GM13977 (cell line): ENCODE measurements around the gene SNX33.

Source experiments
- DNase-seq: peaks from one replicate; pipeline ENCODE4 v3.0.0; 2012; ENCODE audit warnings: low spot score
- CTCF ChIP-seq: IDR thresholded peaks from 2 replicates; pipeline ENCODE4 v1.5.1; 2012; ENCODE audit warnings: mild to moderate bottlenecking, control low read depth; ENCODE audit not compliant: insufficient read depth; ENCODE audit errors: extremely low read depth, missing control alignments
- in situ Hi-C: fragments of 300-500 bp; cut with MboI; formaldehyde crosslinking; loops from one replicate; pipeline ENCODE4 v1.12.0; 2022; ENCODE audit warnings: low sequenced_read_pairs, low pct_unique_long_range_greater_than_20kb, mixed read lengths, inconsistent platforms; ENCODE audit not compliant: unreplicated experiment

Gene SNX33

GRCh38 chr15:75641603-75642002, 6.1 kb upstream of the SNX33 start:
- in situ Hi-C loops: loop anchor here (25.0 kb wide), 1 partner anchor 279 kb away; the partner anchor contains the start of gene MAN2C1

GRCh38 chr15:75644376-75644775, 3.3 kb upstream of the SNX33 start:
- in situ Hi-C loops: loop anchor here (25.0 kb wide), 1 partner anchor 282 kb away; the partner anchor contains the start of gene MAN2C1
- DNase-seq: no peak
- TF ChIP-seq CTCF: no peak

More at GRCh38 chr15:75641603-75642002, 6.1 kb upstream of the SNX33 start:
- DNase-seq: no peak
- TF ChIP-seq CTCF: no peak

DNA sequence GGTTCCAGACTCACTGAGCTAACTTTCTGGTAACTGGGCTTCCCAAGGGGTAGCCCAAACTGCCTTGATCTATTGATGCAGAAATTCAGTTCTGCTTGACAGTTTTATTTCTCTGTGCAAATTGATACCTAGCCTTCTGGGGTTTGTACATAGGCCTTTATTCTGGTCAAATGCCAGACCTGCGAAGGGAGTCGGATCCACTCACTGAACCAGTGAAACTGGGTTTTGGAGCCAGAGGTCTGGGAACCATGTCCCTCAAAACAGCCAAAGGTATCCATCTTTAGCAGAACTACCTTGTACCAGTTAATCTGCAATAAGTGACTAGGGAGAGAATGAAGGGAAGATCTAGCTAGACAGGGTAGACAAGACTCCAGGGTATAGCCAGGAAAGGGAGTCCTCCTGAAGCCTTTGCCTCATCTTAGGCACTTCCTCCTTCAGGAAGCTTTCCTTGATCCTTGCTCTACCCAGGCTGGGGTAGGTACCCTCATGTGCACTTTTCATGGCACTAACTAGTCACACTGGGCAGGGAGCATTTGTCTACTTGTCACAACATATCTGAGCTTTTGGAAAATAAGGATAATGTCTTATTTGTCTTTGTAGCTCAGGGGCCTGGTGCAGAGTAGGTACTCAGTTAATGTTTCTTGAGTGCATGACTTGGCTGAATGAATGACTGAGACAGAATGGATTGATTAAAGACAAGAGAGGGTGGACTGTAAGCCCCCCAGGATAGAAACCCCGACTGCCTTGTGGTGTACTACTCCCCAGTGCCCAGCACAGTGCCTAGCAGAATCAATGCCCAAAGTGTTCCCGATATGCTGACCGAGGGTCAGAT, 1.4 kb upstream of the SNX33 start:
- in situ Hi-C loops: loop anchor here (25.0 kb wide), 1 partner anchor 284 kb away; the partner anchor contains the start of gene MAN2C1
- TF ChIP-seq CTCF: no peak
- DNase-seq: no peak

GRCh38 chr15:75646944-75647364, 758 bp upstream of the SNX33 start:
- no peak for TF ChIP-seq CTCF
- in situ Hi-C loops: loop anchor here (25.0 kb wide), 1 partner anchor 285 kb away; the partner anchor contains the start of gene MAN2C1
- DNase-seq: peak; percentile 56

DNA sequence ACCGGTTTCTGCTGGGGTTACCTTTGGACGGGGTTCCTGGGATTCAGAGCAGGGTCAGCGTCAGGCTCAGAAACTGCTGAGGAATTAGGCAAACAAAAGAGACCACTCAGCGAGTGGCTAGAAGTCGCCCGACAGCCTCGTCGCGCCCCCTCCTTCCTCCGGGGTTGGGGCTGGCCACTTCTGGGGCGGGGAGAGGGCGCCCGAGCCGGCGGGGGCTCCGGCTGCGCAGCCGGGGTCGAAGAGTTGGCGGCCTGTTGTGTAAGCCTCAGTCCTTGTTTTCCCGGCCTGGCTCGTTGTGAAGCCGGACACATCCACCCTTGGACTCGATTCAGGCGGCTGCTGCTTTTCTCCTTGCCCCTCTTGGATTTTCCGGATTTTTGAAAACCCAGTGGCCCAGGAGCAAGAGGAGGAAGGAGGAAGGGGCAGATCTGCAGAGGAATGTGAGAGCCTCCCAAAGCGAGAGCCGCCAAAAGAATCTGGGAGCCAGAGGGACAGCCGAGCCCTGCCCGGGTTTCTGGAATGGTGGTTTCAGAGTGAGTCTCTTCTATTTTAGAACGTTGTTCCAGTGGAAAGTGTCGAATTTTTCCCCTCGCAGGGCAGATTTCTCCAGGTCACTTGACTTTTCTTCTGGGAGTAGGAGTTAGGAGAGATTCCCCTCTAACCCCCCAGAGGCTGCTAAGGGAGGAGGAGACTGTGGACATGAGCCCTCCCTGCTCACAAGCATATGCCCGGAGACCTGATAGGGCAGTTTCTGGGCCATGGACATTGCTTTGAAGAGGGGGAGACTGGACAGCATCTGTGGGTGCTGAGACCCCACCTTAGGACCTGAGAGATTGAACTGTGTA, 666 bp downstream of the SNX33 start:
- DNase-seq: no peak
- in situ Hi-C loops: loop anchor here (25.0 kb wide), 1 partner anchor 286 kb away; the partner anchor contains the start of gene MAN2C1
- TF ChIP-seq CTCF: no peak

DNA sequence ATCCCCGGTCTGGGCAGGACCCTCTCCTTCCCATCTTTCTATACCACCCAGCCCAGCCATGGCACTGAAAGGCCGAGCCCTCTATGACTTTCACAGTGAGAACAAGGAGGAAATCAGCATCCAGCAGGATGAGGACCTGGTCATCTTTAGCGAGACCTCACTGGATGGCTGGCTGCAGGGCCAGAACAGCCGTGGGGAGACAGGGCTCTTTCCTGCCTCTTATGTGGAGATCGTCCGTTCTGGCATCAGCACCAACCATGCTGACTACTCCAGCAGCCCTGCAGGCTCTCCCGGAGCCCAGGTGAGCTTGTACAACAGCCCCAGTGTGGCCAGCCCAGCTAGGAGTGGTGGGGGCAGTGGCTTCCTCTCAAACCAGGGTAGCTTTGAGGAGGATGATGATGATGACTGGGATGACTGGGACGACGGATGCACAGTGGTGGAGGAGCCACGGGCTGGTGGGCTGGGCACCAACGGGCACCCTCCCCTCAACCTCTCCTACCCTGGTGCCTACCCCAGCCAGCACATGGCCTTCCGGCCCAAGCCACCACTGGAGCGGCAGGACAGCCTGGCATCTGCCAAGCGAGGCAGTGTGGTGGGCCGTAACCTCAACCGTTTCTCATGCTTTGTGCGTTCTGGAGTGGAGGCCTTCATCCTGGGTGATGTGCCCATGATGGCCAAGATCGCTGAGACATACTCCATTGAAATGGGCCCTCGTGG, 1.5 kb downstream of the SNX33 start:
- no peak for TF ChIP-seq CTCF
- in situ Hi-C loops: loop anchor here (25.0 kb wide), 1 partner anchor 287 kb away; the partner anchor contains the start of gene MAN2C1
- DNase-seq: no peak
